ENCODE measurements around the gene LRP8. TPM values are rescaled to one million over a fixed set of nuclear protein-coding genes. Genes with fewer than 3 reads are reported as not detected.
A peak's percentile ranks its signal among the peaks of the same experiment; 100 is the strongest.

The LRP8 gene
- total RNA-seq, 1 experiment from 2014 or later = 56.3 TPM

DNA sequence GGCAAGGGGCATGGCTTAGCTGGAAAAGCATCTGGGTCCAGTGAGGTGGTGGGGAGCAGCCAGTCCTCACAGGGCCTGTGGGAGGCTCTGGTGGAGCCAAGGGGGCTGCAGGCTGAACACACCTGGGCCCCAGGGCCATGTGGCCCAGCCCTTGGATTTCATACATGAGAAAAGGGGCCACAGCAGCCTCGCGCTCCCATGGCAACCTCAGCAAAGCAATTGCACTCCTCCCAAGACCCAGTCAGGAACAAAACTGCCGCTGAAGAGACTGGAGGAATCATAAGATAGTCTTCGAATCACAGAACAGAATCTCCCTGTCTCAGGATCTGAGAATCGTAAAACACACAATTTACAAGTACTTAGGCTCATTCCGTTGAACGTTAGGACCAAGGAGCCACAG, 24.6 kb downstream of the LRP8 start:
- BruUV-seq (replicated peaks) = no TSS peak
- no peaks in the 10 kb centered on the region for H3K27me3 ChIP-seq (ENCODE audit: insufficient read depth, low read length)
- H3K4me1 ChIP-seq (ENCODE audit: control insufficient read depth in 1 of 2, insufficient read depth in 2 of 2, low read length in 2 of 2) = peaks cover 2 to 8% of the 10 kb centered on the region in 2 experiments; a peak in 2 of 4 replicates
- no peak for TF ChIP-seq POLR2AphosphoS5 (IDR thresholded peaks at IDR 0.05; ENCODE audit: low read depth, low read length)
- no peak for TF ChIP-seq ZFX (IDR thresholded peaks at IDR 0.05)
- TF ChIP-seq SP1 (IDR thresholded peaks at IDR 0.05; ENCODE audit: low read depth) = no peak
- TF ChIP-seq EZH2 (IDR thresholded peaks at IDR 0.05) = no peak
- TF ChIP-seq RAD21 (IDR thresholded peaks at IDR 0.05; ENCODE audit: low read depth) = no peak
- TF ChIP-seq, protein P1, sequence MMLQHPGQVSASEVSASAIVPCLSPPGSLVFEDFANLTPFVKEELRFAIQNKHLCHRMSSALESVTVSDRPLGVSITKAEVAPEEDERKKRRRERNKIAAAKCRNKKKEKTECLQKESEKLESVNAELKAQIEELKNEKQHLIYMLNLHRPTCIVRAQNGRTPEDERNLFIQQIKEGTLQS (IDR thresholded peaks at IDR 0.05) = no peak
- TF ChIP-seq CEBPB (IDR thresholded peaks at IDR 0.05; ENCODE audit: low read depth) = no peak
- no peak for TF ChIP-seq EZH2phosphoT487 (IDR thresholded peaks at IDR 0.05; ENCODE audit: borderline replicate concordance)
- no peak for TF ChIP-seq POLR2A (IDR thresholded peaks at IDR 0.05; ENCODE audit: borderline replicate concordance, extremely low read depth, insufficient read depth, insufficient read length)
- TF ChIP-seq, protein P2, sequence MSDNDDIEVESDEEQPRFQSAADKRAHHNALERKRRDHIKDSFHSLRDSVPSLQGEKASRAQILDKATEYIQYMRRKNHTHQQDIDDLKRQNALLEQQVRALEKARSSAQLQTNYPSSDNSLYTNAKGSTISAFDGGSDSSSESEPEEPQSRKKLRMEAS (IDR thresholded peaks at IDR 0.05) = no peak
- no peak for TF ChIP-seq SIN3A (IDR thresholded peaks at IDR 0.05; ENCODE audit: low read depth)
- RAD21 ChIA-PET (ENCODE audit: low non-redundant PET in 1 of 2, low total read pairs in 2 of 2, uncharacterized antibody in 2 of 2, unreplicated experiment in 2 of 2) = no interaction called here
- no peaks in the 10 kb centered on the region; a peak in 1 of 4 replicates for H3K36me3 ChIP-seq (ENCODE audit: control insufficient read depth in 1 of 2, insufficient read depth in 2 of 2, low read length in 2 of 2)
- H2AFZ ChIP-seq (ENCODE audit: low read depth, low read length, poor library complexity, severe bottlenecking) = no peak overlapping the region
- POLR2A ChIA-PET = no interaction called here
- no peaks in the 10 kb centered on the region for H4K20me1 ChIP-seq (ENCODE audit: insufficient read depth)
- H3K9me3 ChIP-seq (ENCODE audit: control insufficient read depth in 1 of 2, insufficient read depth in 1 of 2, low read depth in 1 of 2, low read length in 2 of 2) = no peaks in the 10 kb centered on the region
- no peak overlapping the region for H3K9ac ChIP-seq (ENCODE audit: low read length)
- intact Hi-C loops (cut with micrococcal nuclease) = no loop called here
- H3K4me3 ChIP-seq (replicated peaks in 1 of 2; ENCODE audit: low read depth in 1 of 2, low read length in 2 of 2) = no peak overlapping the region
- DNase-seq (ENCODE audit: low read depth, low spot score) = no peak
- ATAC-seq = no peak
- H3K9me2 ChIP-seq (ENCODE audit: insufficient read depth) = no peaks in the 10 kb centered on the region
- no peak overlapping the region for H3K4me2 ChIP-seq (ENCODE audit: low read length)
- no peak overlapping the region for H3K27ac ChIP-seq (ENCODE audit: low read depth, low read length)
- peaks cover 62% of the 10 kb centered on the region for H3K79me2 ChIP-seq (ENCODE audit: insufficient read depth, low read length)
- CTCF ChIA-PET = no interaction called here

DNA sequence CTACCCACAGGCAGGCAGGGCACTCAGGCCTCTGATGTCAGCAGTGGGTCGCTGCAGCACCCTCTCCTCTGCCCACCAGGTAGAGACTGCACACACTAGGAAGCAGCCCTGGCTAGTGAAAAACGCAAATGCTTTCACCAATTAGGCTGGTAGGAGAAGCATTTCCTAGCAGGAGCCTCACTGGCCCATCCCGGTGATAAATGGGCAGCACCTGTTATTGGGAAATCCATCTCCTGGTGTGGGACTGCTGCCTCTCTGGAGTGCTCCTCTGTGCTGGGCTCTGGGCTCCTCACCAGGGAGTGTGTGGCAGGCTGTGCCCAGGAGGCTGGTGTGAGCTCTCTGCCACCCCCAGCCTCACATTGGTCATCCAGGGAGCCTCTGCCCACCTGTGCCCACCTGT, 28.6 kb downstream of the LRP8 start:
- Histone ChIP-seq H2AFZ (ENCODE audit: low read depth, low read length, poor library complexity, severe bottlenecking) (no peak overlapping the region), H3K27ac (ENCODE audit: low read depth, low read length) (no peak overlapping the region), H3K27me3 (ENCODE audit: insufficient read depth, low read length) (no peaks in the 10 kb centered on the region), H3K9ac (ENCODE audit: low read length) (no peak overlapping the region), H3K36me3 (ENCODE audit: control insufficient read depth in 1 of 2, insufficient read depth in 2 of 2, low read length in 2 of 2) (no peaks in the 10 kb centered on the region), H3K4me2 (ENCODE audit: low read length) (no peak overlapping the region), H3K4me3 (replicated peaks in 1 of 2; ENCODE audit: low read depth in 1 of 2, low read length in 2 of 2) (no peak overlapping the region), H3K9me3 (ENCODE audit: control insufficient read depth in 1 of 2, insufficient read depth in 1 of 2, low read depth in 1 of 2, low read length in 2 of 2) (no peaks in the 10 kb centered on the region), H3K79me2 (ENCODE audit: insufficient read depth, low read length) (peaks cover 65% of the 10 kb centered on the region), H3K4me1 (ENCODE audit: control insufficient read depth in 1 of 2, insufficient read depth in 2 of 2, low read length in 2 of 2) (peaks cover 0 to 15% of the 10 kb centered on the region in 2 experiments; a peak in 1 of 4 replicates), H3K9me2 (ENCODE audit: insufficient read depth) (no peaks in the 10 kb centered on the region), H4K20me1 (ENCODE audit: insufficient read depth) (no peaks in the 10 kb centered on the region)
- no TSS peak for BruUV-seq (replicated peaks)
- RAD21 ChIA-PET (ENCODE audit: low non-redundant PET in 1 of 2, low total read pairs in 2 of 2, uncharacterized antibody in 2 of 2, unreplicated experiment in 2 of 2) = no interaction called here
- DNase-seq (ENCODE audit: low read depth, low spot score) = no peak
- POLR2A ChIA-PET = no interaction called here
- intact Hi-C loops (cut with micrococcal nuclease) = no loop called here
- peak; percentile 33; the same call in 1 of the 2 replicates for ATAC-seq
- CTCF ChIA-PET = no interaction called here
- no peak for TF ChIP-seq EZH2phosphoT487 (IDR thresholded peaks at IDR 0.05; ENCODE audit: borderline replicate concordance)
- TF ChIP-seq, protein P1 (IDR thresholded peaks at IDR 0.05) = no peak
- no peak for TF ChIP-seq SRF (IDR thresholded peaks at IDR 0.05; ENCODE audit: low read depth)
- no peak for TF ChIP-seq CEBPB (IDR thresholded peaks at IDR 0.05; ENCODE audit: low read depth)
- TF ChIP-seq YY1 (IDR thresholded peaks at IDR 0.05; ENCODE audit: extremely low read depth, insufficient replicate concordance, low read depth, low read length) = no peak
- no peak for TF ChIP-seq ELF1 (IDR thresholded peaks at IDR 0.05; ENCODE audit: borderline replicate concordance, low read depth)
- TF ChIP-seq ZNF274 (IDR thresholded peaks at IDR 0.05; ENCODE audit: low read depth, low read length) = no peak
- TF ChIP-seq TCF7L2 (IDR thresholded peaks at IDR 0.05; ENCODE audit: borderline replicate concordance, extremely low read depth, insufficient read depth, insufficient read length) = no peak
- no peak for TF ChIP-seq JUND (IDR thresholded peaks at IDR 0.05)
- no peak for TF ChIP-seq FOSL1 (IDR thresholded peaks at IDR 0.05; ENCODE audit: low read depth)
- TF ChIP-seq ZFX (IDR thresholded peaks at IDR 0.05) = no peak
- TF ChIP-seq, protein P3, sequence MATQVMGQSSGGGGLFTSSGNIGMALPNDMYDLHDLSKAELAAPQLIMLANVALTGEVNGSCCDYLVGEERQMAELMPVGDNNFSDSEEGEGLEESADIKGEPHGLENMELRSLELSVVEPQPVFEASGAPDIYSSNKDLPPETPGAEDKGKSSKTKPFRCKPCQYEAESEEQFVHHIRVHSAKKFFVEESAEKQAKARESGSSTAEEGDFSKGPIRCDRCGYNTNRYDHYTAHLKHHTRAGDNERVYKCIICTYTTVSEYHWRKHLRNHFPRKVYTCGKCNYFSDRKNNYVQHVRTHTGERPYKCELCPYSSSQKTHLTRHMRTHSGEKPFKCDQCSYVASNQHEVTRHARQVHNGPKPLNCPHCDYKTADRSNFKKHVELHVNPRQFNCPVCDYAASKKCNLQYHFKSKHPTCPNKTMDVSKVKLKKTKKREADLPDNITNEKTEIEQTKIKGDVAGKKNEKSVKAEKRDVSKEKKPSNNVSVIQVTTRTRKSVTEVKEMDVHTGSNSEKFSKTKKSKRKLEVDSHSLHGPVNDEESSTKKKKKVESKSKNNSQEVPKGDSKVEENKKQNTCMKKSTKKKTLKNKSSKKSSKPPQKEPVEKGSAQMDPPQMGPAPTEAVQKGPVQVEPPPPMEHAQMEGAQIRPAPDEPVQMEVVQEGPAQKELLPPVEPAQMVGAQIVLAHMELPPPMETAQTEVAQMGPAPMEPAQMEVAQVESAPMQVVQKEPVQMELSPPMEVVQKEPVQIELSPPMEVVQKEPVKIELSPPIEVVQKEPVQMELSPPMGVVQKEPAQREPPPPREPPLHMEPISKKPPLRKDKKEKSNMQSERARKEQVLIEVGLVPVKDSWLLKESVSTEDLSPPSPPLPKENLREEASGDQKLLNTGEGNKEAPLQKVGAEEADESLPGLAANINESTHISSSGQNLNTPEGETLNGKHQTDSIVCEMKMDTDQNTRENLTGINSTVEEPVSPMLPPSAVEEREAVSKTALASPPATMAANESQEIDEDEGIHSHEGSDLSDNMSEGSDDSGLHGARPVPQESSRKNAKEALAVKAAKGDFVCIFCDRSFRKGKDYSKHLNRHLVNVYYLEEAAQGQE (IDR thresholded peaks at IDR 0.05; ENCODE audit: low read depth) = no peak
- TF ChIP-seq EGR1 (IDR thresholded peaks at IDR 0.05; ENCODE audit: low read depth) = no peak
- TF ChIP-seq SIN3A (IDR thresholded peaks at IDR 0.05; ENCODE audit: low read depth) = no peak
